Activated CD8-positive, alpha-beta memory T cell treated with anti-CD3 and anti-CD28 coated beads, Interleukin-2, amount 50 U/mL, for 4 hours (primary cell): ENCODE data around the gene ZNF219.
"Not testable (repeated sequence)": the region's sequence is repeated elsewhere in the genome, so short reads cannot be mapped to it uniquely, and the experiment has no call there.

Experiments used
- DNase-seq: peaks from one replicate; pipeline ENCODE4 v3.0.0-alpha.2; 2020

The ZNF219 gene

DNA sequence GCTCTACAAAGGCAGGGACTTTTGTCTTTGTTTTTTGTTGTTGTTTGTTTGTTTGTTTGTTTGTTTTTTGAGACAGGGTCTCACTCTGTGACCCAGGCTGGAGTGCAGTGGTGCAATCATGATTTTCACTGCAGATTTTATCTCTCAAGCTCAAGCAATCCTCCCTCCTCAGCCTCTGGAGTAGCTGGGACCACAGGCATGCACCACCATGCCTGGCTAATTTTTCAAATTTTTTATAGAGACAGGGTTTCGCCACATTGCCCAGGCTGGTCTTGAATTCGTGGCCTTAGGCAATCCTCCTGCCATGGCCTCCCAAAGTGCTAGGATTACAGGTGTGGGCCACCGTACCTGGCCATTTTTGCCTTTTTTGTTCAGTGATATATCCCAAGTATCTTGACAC lies 57.5 kb downstream of the ZNF219 start:
- not testable (repeated sequence) for DNase-seq

DNA sequence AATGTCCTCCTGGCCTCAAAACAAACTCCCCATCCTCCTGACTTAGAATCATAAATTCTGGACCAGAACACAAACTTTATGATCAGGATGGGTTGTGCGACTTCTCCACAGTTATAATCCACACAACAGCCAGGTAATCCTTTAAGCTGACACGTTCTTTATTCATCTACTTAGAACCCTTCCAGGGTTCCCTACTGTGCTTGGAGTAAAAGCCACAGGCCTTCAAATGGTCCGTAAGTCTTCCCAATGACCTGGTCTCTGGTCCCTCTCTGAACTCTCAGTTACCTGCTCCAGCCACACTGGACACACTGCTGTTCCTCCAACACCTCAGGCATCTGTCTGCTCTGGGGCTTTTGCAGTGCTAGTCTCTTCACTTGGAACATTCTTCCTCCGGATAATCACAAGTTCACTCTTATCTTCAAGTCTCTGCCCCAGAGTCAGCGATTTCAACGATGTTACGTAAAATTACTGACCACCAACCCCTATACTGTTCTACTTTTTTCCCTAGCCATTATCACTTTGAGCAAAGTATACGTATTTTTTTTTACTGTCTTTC lies 58.0 kb downstream of the ZNF219 start:
- no peak for DNase-seq
